K562 (cell line): ENCODE results near the gene ZFP36. TPM values are rescaled to one million over a fixed set of nuclear protein-coding genes. Genes with fewer than 3 reads are reported as not detected.

Experiments
- ARID4B ChIP-seq: sonication (generic); formaldehyde crosslinking; IDR thresholded peaks from 2 replicates; pipeline ENCODE4 v1.8.0; 2022; ENCODE audit warnings: mild to moderate bottlenecking, missing genetic modification reagents
- COPS2 ChIP-seq: fragments of 450-650 bp; conservative IDR thresholded peaks from 2 replicates; pipeline ENCODE4 v1.6.1; 2016; ENCODE audit warnings: mild to moderate bottlenecking, moderate library complexity
- CREB1 ChIP-seq, 2 experiments: sonication (generic) in 1 of 2; formaldehyde crosslinking in 1 of 2; IDR thresholded peaks; 2 replicates each; pipeline versions ENCODE4 v1.6.1 to v1.8.0; 2012 to 2022; ENCODE audit warnings: inconsistent platforms in 1 of 2, mild to moderate bottlenecking in 1 of 2, missing genetic modification reagents in 1 of 2, moderate library complexity in 1 of 2
- CREM ChIP-seq: IDR thresholded peaks from 2 replicates; pipeline ENCODE4 v1.6.1; 2014; ENCODE audit warnings: antibody characterized with exemption, low read depth
- CTCF ChIP-seq, 3 experiments: IDR thresholded peaks in 2 of 3; conservative IDR thresholded peaks in 1 of 3; 2 replicates each; pipeline ENCODE4 v1.5.1; 2011 to 2012; ENCODE audit warnings: low read length in 3 of 3, mild to moderate bottlenecking in 3 of 3, control low read depth in 2 of 3, improper control_type of control experiment in 1 of 3, inconsistent platforms in 1 of 3, low read depth in 1 of 3, mixed read lengths in 1 of 3, moderate library complexity in 1 of 3; ENCODE audit not compliant: insufficient read depth in 2 of 3
- HNRNPK ChIP-seq: fragments of 200-400 bp; formaldehyde crosslinking; IDR thresholded peaks from one replicate; pipeline ENCODE4 v1.6.1; 2018; ENCODE audit warnings: mild to moderate bottlenecking, low read depth, low read length; ENCODE audit not compliant: poor library complexity, severe bottlenecking
- MED1 ChIP-seq: sonication (generic); formaldehyde crosslinking; IDR thresholded peaks from 2 replicates; pipeline ENCODE4 v1.8.1; 2023; ENCODE audit warnings: missing genetic modification reagents, borderline replicate concordance
- PBX2 ChIP-seq, 2 experiments: IDR thresholded peaks in 1 of 2; conservative IDR thresholded peaks in 1 of 2; 2 replicates each; pipeline ENCODE4 v1.6.1; 2016; ENCODE audit warnings: low read depth in 2 of 2, mild to moderate bottlenecking in 1 of 2, missing compliant biosample characterization in 1 of 2, missing genetic modification characterization in 1 of 2, moderate library complexity in 1 of 2
- SMAD1 ChIP-seq: fragments of 150-350 bp; IDR thresholded peaks from 2 replicates; pipeline ENCODE4 v1.6.1; 2014; ENCODE audit warnings: low read length, low read depth; ENCODE audit not compliant: partially characterized antibody
- SRF ChIP-seq, 2 experiments: fragments of 250-450, 450-650 bp in 1 of 2; sonication (Bioruptor Pico) in 1 of 2; sonication (generic) in 1 of 2; formaldehyde crosslinking; IDR thresholded peaks; 2 replicates each; pipeline versions ENCODE4 v1.5.0 to v1.5.1; 2020 to 2022; ENCODE audit warnings: mild to moderate bottlenecking in 1 of 2, missing genetic modification reagents in 1 of 2
- UBTF ChIP-seq, 2 experiments: IDR thresholded peaks; 2 replicates each; pipeline ENCODE4 v1.6.1; 2012; ENCODE audit warnings: improper control_type of control experiment in 2 of 2, low read depth in 2 of 2, low read length in 2 of 2, borderline replicate concordance in 1 of 2
- ZNF146 ChIP-seq: IDR thresholded peaks from one replicate; pipeline ENCODE4 v1.6.1; 2018; ENCODE audit warnings: missing compliant biosample characterization; ENCODE audit not compliant: unreplicated experiment
- polyA plus RNA-seq, 8 experiments: library from polyadenylated mRNA; depleted of rRNA in 4 of 8; stranded (reverse) in 5 of 8; unstranded in 3 of 8; fragments of >200 nt; fragmentation: Nextera tagmentation in 2 of 8; fragmentation: Illumina TruSeq in 1 of 8; extraction: Ambion mirVana in 2 of 8; extraction: Trizol in 1 of 8; gene quantifications; 2 replicates each; pipeline versions ENCODE4 v1.2.1 to v1.2.3, GENCODE V29; 2011 to 2014; ENCODE audit warnings: inconsistent platforms in 1 of 8, missing spikeins in 1 of 8
- total RNA-seq, 7 experiments: library from RNA; depleted of rRNA in 6 of 7; stranded (reverse); fragments of >200 nt in 6 of 7; fragmentation: Illumina TruSeq in 2 of 7; extraction: Trizol in 2 of 7; gene quantifications; 2 replicates each; pipeline versions ENCODE4 v1.2.1 to v1.2.3, GENCODE V29; 2011 to 2021; ENCODE audit warnings: low replicate concordance in 1 of 7

Gene ZFP36
- total and polyA plus RNA-seq, 9 of the 15 experiments (the other 6 are each of a cell fraction or from before 2014, with no cell fraction given): 1.0 to 20.1 (median 3.5) TPM

- TF ChIP-seq HNRNPK: no peak
- TF ChIP-seq SRF (CRISPR knock-in tag; IDR thresholded peaks at IDR 0.05): no peak
- no peak for TF ChIP-seq ZNF146 (CRISPR knock-in tag)
- no peak for TF ChIP-seq COPS2
- TF ChIP-seq UBTF (IDR thresholded peaks at IDR 0.05; ENCODE audit: borderline replicate concordance in 1 of 2, low read depth in 2 of 2, low read length in 2 of 2): 0 out of 4 replicates have a peak, but pooled peaks of 1 of the 2 experiments have one; percentile 54
- TF ChIP-seq CREM: 0 out of 2 replicates have a peak, but pooled peaks have one; percentile 12
- no peak for TF ChIP-seq MED1
- peak; percentile 29 for TF ChIP-seq SMAD1
- TF ChIP-seq CTCF (IDR thresholded peaks at IDR 0.05 in 2 of 3, conservative IDR thresholded peaks at IDR 0.05 in 1 of 3; ENCODE audit: insufficient read depth in 2 of 3, low read depth in 1 of 3, low read length in 3 of 3): 0 out of 6 replicates have a peak, but pooled peaks of 1 of the 3 experiments have one; percentile 4
- 0 out of 2 replicates have a peak, but pooled peaks have one; percentile 8 for TF ChIP-seq CREB1 (IDR thresholded peaks at IDR 0.05)
- TF ChIP-seq CREB1 (CRISPR knock-in tag; IDR thresholded peaks at IDR 0.05): no peak
- TF ChIP-seq PBX2 (CRISPR knock-in tag; IDR thresholded peaks at IDR 0.05; ENCODE audit: low read depth): no peak
- no peak for TF ChIP-seq PBX2 (tag; conservative IDR thresholded peaks at IDR 0.05; ENCODE audit: low read depth)
- 0 out of 2 replicates have a peak, but pooled peaks have one; percentile 18 for TF ChIP-seq ARID4B (CRISPR knock-in tag)
These were observed 4.6 kb downstream of the ZFP36 start (continued) for GRCh38 chr19:39411081-39411831.
